ENCODE results near the gene EEIG1.

DNA sequence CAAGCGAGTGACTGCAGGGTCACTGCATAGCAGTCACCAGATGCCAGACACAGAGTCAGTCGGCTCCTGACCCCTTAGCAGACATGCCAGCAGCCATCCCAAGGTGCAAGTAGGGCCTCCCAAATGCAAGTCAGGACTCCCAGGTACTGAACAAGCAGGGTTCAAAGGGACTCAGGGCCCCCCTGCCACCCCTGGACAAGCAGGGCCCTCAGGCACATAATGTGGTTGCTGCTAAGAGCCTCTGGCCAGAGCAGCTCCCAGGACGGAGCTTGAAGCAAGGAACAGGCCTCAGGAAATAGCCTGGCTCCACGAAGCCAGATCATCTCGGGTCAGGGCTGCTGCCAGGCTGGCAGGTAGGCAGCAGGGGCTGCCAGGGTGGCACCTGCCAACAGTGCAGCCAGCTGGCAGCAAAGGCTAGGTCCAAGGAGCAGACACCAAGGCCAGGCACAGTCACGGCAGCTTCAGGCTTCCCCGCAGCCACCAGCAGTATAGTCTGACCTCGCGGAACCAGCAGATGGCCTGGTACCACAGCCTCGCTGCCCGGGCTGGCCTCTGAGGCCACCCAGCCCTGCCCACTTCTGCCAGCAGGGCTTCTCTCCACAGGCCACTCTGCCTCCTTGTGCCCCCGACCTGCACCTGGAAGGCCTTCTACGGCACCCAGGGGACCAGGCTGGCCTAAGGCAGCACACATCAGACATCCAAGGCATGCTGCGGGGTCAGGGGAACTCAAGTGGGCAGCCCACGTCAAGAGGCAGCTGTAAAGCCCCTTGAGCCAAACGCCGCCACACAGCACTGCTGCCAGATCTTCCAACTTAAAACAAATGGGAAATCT is 7.4 kb downstream of the EEIG1 start:
- TF ChIP-seq, protein P1, sequence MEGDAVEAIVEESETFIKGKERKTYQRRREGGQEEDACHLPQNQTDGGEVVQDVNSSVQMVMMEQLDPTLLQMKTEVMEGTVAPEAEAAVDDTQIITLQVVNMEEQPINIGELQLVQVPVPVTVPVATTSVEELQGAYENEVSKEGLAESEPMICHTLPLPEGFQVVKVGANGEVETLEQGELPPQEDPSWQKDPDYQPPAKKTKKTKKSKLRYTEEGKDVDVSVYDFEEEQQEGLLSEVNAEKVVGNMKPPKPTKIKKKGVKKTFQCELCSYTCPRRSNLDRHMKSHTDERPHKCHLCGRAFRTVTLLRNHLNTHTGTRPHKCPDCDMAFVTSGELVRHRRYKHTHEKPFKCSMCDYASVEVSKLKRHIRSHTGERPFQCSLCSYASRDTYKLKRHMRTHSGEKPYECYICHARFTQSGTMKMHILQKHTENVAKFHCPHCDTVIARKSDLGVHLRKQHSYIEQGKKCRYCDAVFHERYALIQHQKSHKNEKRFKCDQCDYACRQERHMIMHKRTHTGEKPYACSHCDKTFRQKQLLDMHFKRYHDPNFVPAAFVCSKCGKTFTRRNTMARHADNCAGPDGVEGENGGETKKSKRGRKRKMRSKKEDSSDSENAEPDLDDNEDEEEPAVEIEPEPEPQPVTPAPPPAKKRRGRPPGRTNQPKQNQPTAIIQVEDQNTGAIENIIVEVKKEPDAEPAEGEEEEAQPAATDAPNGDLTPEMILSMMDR (IDR thresholded peaks at IDR 0.05; ENCODE audit: insufficient read depth, low read depth, low read length), result no peak
- no peak for TF ChIP-seq EZH2 (IDR thresholded peaks at IDR 0.05; ENCODE audit: insufficient read depth, low read length)

Data from astrocyte (in vitro differentiated cells and primary cell).